ENCODE data around the gene BCL2. TPM values are rescaled to one million over a fixed set of nuclear protein-coding genes. Genes with fewer than 3 reads are reported as not detected.

The BCL2 gene
- total RNA-seq, 1 donor from 2014 or later: 145 TPM

DNA sequence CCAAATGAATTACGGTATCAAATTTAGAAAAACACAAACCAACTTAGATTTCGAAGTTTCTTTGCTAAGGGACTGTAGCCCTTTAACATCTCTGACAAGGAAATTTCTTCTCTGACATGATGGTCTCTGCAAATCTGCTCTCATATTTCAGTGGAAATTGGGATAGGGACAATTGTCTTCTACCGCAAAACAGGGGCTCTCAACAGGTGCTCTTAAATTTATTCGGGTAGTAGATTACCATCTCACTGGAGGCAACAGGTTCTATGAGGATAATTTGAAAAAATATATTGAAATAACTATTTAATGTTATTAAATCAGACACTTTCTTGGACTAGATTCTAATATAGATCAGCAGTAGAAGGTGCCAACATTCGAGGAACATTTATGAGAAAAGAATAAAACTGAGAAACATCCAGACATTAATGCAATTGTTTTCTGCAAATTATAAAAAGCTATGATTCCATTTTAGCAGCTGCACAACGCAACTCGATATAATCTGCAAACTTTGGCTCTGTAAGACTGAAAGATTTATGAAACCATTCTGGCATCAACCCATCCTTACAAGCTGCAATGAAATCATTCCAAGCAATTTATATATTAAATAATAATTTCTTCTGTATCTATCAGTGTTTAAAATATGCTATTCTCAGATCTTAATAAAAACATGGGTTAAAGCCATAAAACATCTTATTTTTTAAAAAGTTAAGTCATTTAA is 10.0 kb upstream of the BCL2 start:
- no peak overlapping the region for H3K4me3 Mint-ChIP-seq
- ChIA-PET CTCF (interaction anchor here (1.5 kb wide), 1 partner anchor 9 kb away, joined by 3 read pairs; no protein-coding TSS in a partner anchor), POLR2A (no interaction called here)
- ATAC-seq (ENCODE audit: low read depth) (no peak), DNase-seq (no peak)
- no peaks in the 10 kb centered on the region for H3K4me1 Mint-ChIP-seq
- peaks cover 22% of the 10 kb centered on the region for H3K36me3 Mint-ChIP-seq (ENCODE audit: low read depth)
- H3K27ac Mint-ChIP-seq: no peak overlapping the region
- TF ChIP-seq, protein P1, sequence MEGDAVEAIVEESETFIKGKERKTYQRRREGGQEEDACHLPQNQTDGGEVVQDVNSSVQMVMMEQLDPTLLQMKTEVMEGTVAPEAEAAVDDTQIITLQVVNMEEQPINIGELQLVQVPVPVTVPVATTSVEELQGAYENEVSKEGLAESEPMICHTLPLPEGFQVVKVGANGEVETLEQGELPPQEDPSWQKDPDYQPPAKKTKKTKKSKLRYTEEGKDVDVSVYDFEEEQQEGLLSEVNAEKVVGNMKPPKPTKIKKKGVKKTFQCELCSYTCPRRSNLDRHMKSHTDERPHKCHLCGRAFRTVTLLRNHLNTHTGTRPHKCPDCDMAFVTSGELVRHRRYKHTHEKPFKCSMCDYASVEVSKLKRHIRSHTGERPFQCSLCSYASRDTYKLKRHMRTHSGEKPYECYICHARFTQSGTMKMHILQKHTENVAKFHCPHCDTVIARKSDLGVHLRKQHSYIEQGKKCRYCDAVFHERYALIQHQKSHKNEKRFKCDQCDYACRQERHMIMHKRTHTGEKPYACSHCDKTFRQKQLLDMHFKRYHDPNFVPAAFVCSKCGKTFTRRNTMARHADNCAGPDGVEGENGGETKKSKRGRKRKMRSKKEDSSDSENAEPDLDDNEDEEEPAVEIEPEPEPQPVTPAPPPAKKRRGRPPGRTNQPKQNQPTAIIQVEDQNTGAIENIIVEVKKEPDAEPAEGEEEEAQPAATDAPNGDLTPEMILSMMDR (IDR thresholded peaks at IDR 0.05): no peak
- H3K9me3 Mint-ChIP-seq: no peaks in the 10 kb centered on the region
- H3K27me3 Mint-ChIP-seq: no peaks in the 10 kb centered on the region
- intact Hi-C loops (cut with micrococcal nuclease): no loop called here

- ChIA-PET CTCF (interaction anchor here (0.6 to 11.8 kb wide), 5 partner anchors 13 to 307 kb away, joined by 3 to 166 read pairs (median 6); no protein-coding TSS in a partner anchor), POLR2A (no interaction called here)
- intact Hi-C loops (cut with micrococcal nuclease): no loop called here
- no peak for ATAC-seq (ENCODE audit: low read depth)
- H3K27ac Mint-ChIP-seq: no peak overlapping the region
- no peaks in the 10 kb centered on the region for H3K27me3 Mint-ChIP-seq
- H3K4me1 Mint-ChIP-seq: peaks cover 20% of the 10 kb centered on the region
- H3K9me3 Mint-ChIP-seq: no peaks in the 10 kb centered on the region
- no peak for DNase-seq
- H3K4me3 Mint-ChIP-seq: no peak overlapping the region
- TF ChIP-seq, protein P1 (IDR thresholded peaks at IDR 0.05): no peak
- H3K36me3 Mint-ChIP-seq (ENCODE audit: low read depth): peaks cover 2% of the 10 kb centered on the region
Observed at GRCh38 chr18:63326011-63326410, 6.4 kb upstream of the BCL2 start.

GRCh38 chr18:63325086-63325686 is 5.6 kb upstream of the BCL2 start:
- peaks cover 24% of the 10 kb centered on the region for H3K4me1 Mint-ChIP-seq
- DNase-seq (no peak), ATAC-seq (ENCODE audit: low read depth) (no peak)
- intact Hi-C loops (cut with micrococcal nuclease): no loop called here
- ChIA-PET POLR2A (no interaction called here), CTCF (interaction anchor here (0.8 to 11.8 kb wide), 5 partner anchors 14 to 330 kb away, joined by 3 to 166 read pairs (median 9); no protein-coding TSS in a partner anchor)
- no peak overlapping the region for H3K4me3 Mint-ChIP-seq
- no peaks in the 10 kb centered on the region for H3K9me3 Mint-ChIP-seq
- H3K36me3 Mint-ChIP-seq (ENCODE audit: low read depth): peaks cover 2% of the 10 kb centered on the region
- H3K27me3 Mint-ChIP-seq: no peaks in the 10 kb centered on the region
- TF ChIP-seq, protein P1 (IDR thresholded peaks at IDR 0.05): no peak
- H3K27ac Mint-ChIP-seq: no peak overlapping the region

GRCh38 chr18:63322908-63323634 is 3.5 kb upstream of the BCL2 start:
- ChIA-PET POLR2A (interaction anchor here (0.9 to 7.1 kb wide), 4 partner anchors 116 to 306 kb away, joined by 3 to 162 read pairs (median 6); no protein-coding TSS in a partner anchor), CTCF (interaction anchor here (0.6 to 11.8 kb wide), 22 partner anchors 11 to 309 kb away, joined by 3 to 166 read pairs (median 4); no protein-coding TSS in a partner anchor)
- Mint-ChIP-seq H3K36me3 (ENCODE audit: low read depth) (peaks cover 14% of the 10 kb centered on the region), H3K27ac (peak overlapping the region; percentile 19), H3K9me3 (no peaks in the 10 kb centered on the region), H3K27me3 (no peaks in the 10 kb centered on the region), H3K4me1 (peaks cover 24% of the 10 kb centered on the region), H3K4me3 (peak overlapping the region; percentile 13)
- DNase-seq (no peak), ATAC-seq (ENCODE audit: low read depth) (no peak)
- intact Hi-C loops (cut with micrococcal nuclease): loop anchor here (1.0 to 5.0 kb wide), 8 partner anchors 114 to 801 kb away; partner anchors contain the start of genes PHLPP1 and ZCCHC2
- TF ChIP-seq, protein P1 (IDR thresholded peaks at IDR 0.05): no peak
